PC-3 (cell line): Measurements from ENCODE around the gene ZDHHC24. TPM values are rescaled to one million over a fixed set of nuclear protein-coding genes. Genes with fewer than 3 reads are reported as not detected.

Experiments
- ATAC-seq: fragments of 200-7000 bp; cut with Tn5 transposase; 2 replicates; pipeline ENCODE4 v1.9.1; 2020; ENCODE audit warnings: mild to moderate bottlenecking, moderate library complexity
- BruUV-seq: library from RNA; stranded (reverse); fragments of 400-500 nt; replicated peaks from 2 replicates; lab custom pipeline; 2021; lab: Mats Ljungman, UMichigan
- CTCF ChIA-PET: fragments of 300-600 bp; sonication (Branson Sonifier 250); formaldehyde crosslinking; loops from one replicate; lab custom pipeline; 2022; ENCODE audit warnings: antibody characterized with exemption; lab: Charles Lee
- POLR2A ChIA-PET: fragments of 300-600 bp; sonication (Branson Sonifier 250); formaldehyde crosslinking; loops from one replicate; lab custom pipeline; 2022; ENCODE audit warnings: antibody characterized with exemption; ENCODE audit not compliant: unreplicated experiment; lab: Charles Lee
- DNase-seq: peaks from one replicate; pipeline ENCODE4 v3.0.0-alpha.2; 2015
- H2AFZ ChIP-seq: fragments of 300-600 bp; sonication (generic); 2 replicates; pipeline ENCODE4 v1.6.0; 2016; ENCODE audit warnings: antibody characterized with exemption, low read length
- H3F3A ChIP-seq: fragments of 300-600 bp; sonication (generic); one replicate; pipeline ENCODE4 v1.6.0; 2017; ENCODE audit warnings: antibody characterized with exemption, low read length, control low read depth, mild to moderate bottlenecking; ENCODE audit not compliant: unreplicated experiment
- H3K27ac ChIP-seq: fragments of 300-600 bp; sonication (generic); 2 replicates; pipeline ENCODE4 v1.5.1; 2016; ENCODE audit warnings: mild to moderate bottlenecking, low read length
- H3K27me3 ChIP-seq: fragments of 300-600 bp; sonication (generic); 2 replicates; pipeline ENCODE4 v1.6.1; 2016; ENCODE audit warnings: low read length, mixed read lengths
- H3K36me3 ChIP-seq: fragments of 300-600 bp; sonication (generic); 2 replicates; pipeline ENCODE4 v1.6.1; 2016; ENCODE audit warnings: low read depth, mixed run types, low read length, mixed read lengths
- H3K4me1 ChIP-seq: fragments of 300-600 bp; sonication (generic); 2 replicates; pipeline ENCODE4 v1.5.1; 2016; ENCODE audit warnings: low read length; ENCODE audit not compliant: insufficient read depth
- H3K4me2 ChIP-seq: fragments of 300-600 bp; sonication (generic); 2 replicates; pipeline ENCODE4 v1.6.0; 2016; ENCODE audit warnings: low read length
- H3K4me3 ChIP-seq: fragments of 300-600 bp; sonication (generic); 2 replicates; pipeline ENCODE4 v1.5.1; 2016; ENCODE audit warnings: mild to moderate bottlenecking, low read length, mixed read lengths
- H3K79me2 ChIP-seq: fragments of 300-600 bp; sonication (generic); 2 replicates; pipeline ENCODE4 v1.6.1; 2017; ENCODE audit warnings: low read length, mixed read lengths
- H3K9ac ChIP-seq: fragments of 300-600 bp; sonication (generic); 2 replicates; pipeline ENCODE4 v1.6.0; 2016; ENCODE audit warnings: mild to moderate bottlenecking, low read length
- H3K9me2 ChIP-seq: fragments of 300-600 bp; sonication (generic); replicated peaks from 2 replicates; pipeline ENCODE4 v1.6.1; 2016; ENCODE audit warnings: mixed run types, low read length, mixed read lengths
- H3K9me3 ChIP-seq: fragments of 300-600 bp; sonication (generic); 2 replicates; pipeline ENCODE4 v1.6.1; 2016; ENCODE audit warnings: low read length, mixed read lengths
- H4K20me1 ChIP-seq: fragments of 300-600 bp; sonication (generic); 2 replicates; pipeline ENCODE4 v1.6.1; 2016; ENCODE audit warnings: low read length, mixed read lengths
- EZH2 ChIP-seq: fragments of 300-600 bp; sonication (generic); IDR thresholded peaks from one replicate; pipeline ENCODE4 v1.6.1; 2017; ENCODE audit warnings: antibody characterized with exemption, mild to moderate bottlenecking, low read length; ENCODE audit not compliant: unreplicated experiment
- EZH2phosphoT487 ChIP-seq: fragments of 300-600 bp; sonication (generic); IDR thresholded peaks from 2 replicates; pipeline ENCODE4 v1.6.1; 2018; ENCODE audit warnings: mild to moderate bottlenecking, antibody characterized with exemption, low read length, borderline replicate concordance
- intact Hi-C: fragments of 100-400 bp; cut with micrococcal nuclease; formaldehyde crosslinking; loops from 2 replicates; pipeline ENCODE4 v1.9.0; 2023
- total RNA-seq: library from RNA; depleted of rRNA; stranded (reverse); fragments of >200 nt; gene quantifications from 2 replicates; pipeline ENCODE4 v1.2.3, GENCODE V29; 2014
- TF ChIP-seq, protein P1 (sequence below): fragments of 300-600 bp; sonication (generic); conservative IDR thresholded peaks from 2 replicates; pipeline ENCODE4 v1.5.1; 2017; ENCODE audit warnings: antibody characterized with exemption, low read depth, mild to moderate bottlenecking, low read length

ZDHHC24 gene
- total RNA-seq, 1 experiment from 2014 or later: 15.1 TPM

DNA sequence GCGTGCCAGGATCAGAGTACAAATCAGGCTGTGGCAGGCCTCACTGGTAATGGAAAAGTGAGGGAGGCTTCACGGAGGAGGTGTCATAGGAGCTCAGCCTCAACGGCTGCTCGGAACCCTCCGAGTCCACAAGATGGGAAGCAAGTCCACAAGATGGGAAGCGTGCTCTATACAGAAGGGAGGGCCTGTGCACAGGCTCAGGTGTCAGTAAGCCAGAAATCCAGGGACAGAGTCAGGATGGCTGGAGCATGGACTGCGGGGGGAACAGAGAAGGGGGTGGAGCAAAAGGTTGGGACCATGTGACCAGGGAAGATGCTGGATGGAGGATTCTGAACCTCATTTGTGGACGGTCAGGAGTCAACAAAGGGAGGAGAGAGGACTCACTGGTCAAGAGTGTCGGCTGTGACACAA is 69.0 kb downstream of the ZDHHC24 start:
- Histone ChIP-seq H3K27me3 (no peaks in the 10 kb centered on the region), H2AFZ (no peak overlapping the region), H3K9me3 (no peaks in the 10 kb centered on the region), H3K4me1 (peaks cover 14% of the 10 kb centered on the region), H4K20me1 (no peaks in the 10 kb centered on the region), H3K9me2 (no peaks in the 10 kb centered on the region), H3K79me2 (peaks cover 14% of the 10 kb centered on the region), H3K9ac (no peak overlapping the region), H3K4me2 (no peak overlapping the region), H3F3A (no peaks in the 10 kb centered on the region), H3K27ac (no peak overlapping the region), H3K36me3 (peaks cover 3% of the 10 kb centered on the region; the same call in 1 of the 2 replicates), H3K4me3 (no peak overlapping the region)
- DNase-seq (no peak), ATAC-seq (no peak)
- TF ChIP-seq EZH2phosphoT487: no peak
- TF ChIP-seq, protein P1, sequence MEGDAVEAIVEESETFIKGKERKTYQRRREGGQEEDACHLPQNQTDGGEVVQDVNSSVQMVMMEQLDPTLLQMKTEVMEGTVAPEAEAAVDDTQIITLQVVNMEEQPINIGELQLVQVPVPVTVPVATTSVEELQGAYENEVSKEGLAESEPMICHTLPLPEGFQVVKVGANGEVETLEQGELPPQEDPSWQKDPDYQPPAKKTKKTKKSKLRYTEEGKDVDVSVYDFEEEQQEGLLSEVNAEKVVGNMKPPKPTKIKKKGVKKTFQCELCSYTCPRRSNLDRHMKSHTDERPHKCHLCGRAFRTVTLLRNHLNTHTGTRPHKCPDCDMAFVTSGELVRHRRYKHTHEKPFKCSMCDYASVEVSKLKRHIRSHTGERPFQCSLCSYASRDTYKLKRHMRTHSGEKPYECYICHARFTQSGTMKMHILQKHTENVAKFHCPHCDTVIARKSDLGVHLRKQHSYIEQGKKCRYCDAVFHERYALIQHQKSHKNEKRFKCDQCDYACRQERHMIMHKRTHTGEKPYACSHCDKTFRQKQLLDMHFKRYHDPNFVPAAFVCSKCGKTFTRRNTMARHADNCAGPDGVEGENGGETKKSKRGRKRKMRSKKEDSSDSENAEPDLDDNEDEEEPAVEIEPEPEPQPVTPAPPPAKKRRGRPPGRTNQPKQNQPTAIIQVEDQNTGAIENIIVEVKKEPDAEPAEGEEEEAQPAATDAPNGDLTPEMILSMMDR: no peak
- no peak for TF ChIP-seq EZH2
- BruUV-seq: no TSS peak
- CTCF ChIA-PET: no interaction called here
- POLR2A ChIA-PET: no interaction called here
- intact Hi-C loops: no loop called here

DNA sequence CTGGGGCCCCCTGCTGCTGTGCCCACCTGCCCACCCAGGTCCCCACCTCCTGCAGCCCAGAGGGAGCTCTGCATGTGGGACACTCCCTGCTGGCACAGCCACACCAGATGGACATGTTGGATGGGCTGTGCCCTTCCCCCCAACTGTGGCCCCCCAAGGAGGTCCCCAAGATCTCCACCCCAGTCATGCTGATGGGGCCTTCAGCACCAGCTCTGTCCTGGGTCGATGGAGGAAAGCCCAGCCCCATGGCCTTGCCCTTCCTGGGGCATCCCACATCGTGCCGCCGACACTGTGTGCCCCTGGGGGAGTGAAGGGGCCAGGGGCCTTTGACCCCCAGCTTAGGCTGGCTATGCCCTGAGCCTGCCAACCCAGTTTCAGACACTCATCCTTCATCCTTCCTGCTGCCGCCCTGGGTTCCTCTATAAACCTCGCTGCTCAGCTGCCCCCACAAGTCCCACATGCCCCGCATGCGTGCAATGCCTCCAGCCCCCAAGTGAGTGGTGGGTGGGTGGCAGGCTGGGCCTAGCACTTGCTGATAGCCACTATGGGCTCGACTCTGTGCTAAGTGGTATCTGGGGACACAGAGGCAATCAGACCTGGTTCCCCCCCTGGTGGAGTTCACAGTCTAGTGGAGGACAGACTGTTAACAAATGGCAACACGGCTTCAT is 69.5 kb downstream of the ZDHHC24 start:
- Histone ChIP-seq H4K20me1 (no peaks in the 10 kb centered on the region), H3K4me1 (peaks cover 13% of the 10 kb centered on the region), H3K79me2 (peaks cover 14% of the 10 kb centered on the region), H2AFZ (no peak overlapping the region), H3K27me3 (no peaks in the 10 kb centered on the region), H3K4me3 (no peak overlapping the region), H3K27ac (no peak overlapping the region), H3K9ac (no peak overlapping the region), H3K9me2 (no peaks in the 10 kb centered on the region), H3K4me2 (no peak overlapping the region), H3K9me3 (no peaks in the 10 kb centered on the region), H3K36me3 (peaks cover 3% of the 10 kb centered on the region; the same call in 1 of the 2 replicates), H3F3A (no peaks in the 10 kb centered on the region)
- BruUV-seq: no TSS peak
- TF ChIP-seq, protein P1: no peak
- TF ChIP-seq EZH2: no peak
- no peak for TF ChIP-seq EZH2phosphoT487
- ATAC-seq (no peak), DNase-seq (no peak)
- POLR2A ChIA-PET: no interaction called here
- CTCF ChIA-PET: no interaction called here
- intact Hi-C loops: no loop called here

DNA sequence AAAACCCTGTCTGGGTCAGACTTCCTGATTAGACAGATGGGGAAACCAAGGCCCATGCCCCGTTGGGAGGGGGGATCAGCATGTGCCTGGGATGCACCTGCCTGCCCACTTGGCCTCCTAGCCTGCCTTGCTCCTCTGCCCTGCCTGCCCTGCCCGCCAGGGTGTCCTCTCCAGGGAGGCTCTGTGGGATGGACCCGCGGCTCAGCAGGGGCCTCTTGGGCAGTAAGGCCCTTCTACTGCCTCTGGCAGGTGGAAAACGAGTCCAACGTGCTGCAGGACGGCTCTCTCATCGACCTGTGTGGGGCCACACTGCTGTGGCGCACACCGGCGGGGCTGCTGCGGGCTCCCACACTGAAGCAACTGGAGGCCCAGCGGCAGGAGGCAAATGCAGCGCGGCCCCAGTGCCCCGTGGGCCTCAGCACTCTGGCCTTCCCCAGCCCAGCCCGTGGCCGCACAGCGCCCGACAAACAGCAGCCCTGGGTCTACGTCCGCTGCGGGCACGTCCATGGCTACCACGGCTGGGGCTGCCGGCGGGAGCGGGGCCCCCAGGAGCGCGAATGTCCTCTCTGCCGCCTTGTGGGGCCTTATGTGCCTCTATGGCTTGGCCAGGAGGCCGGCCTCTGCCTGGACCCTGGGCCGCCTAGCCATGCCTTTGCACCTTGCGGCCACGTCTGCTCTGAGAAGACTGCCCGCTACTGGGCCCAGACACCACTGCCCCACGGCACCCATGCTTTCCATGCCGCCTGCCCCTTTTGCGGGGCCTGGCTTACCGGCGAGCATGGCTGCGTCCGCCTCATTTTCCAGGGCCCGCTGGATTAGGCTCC is 70.3 kb downstream of the ZDHHC24 start:
- Histone ChIP-seq H4K20me1 (no peaks in the 10 kb centered on the region), H3K9me3 (no peaks in the 10 kb centered on the region), H3K9ac (no peak overlapping the region), H3K4me2 (no peak overlapping the region), H3K79me2 (peaks cover 14% of the 10 kb centered on the region), H3K4me3 (no peak overlapping the region), H3K4me1 (peaks cover 7% of the 10 kb centered on the region), H3K27ac (no peak overlapping the region), H3K9me2 (no peaks in the 10 kb centered on the region), H2AFZ (no peak overlapping the region), H3F3A (no peaks in the 10 kb centered on the region), H3K36me3 (peaks cover 3% of the 10 kb centered on the region; the same call in 1 of the 2 replicates), H3K27me3 (no peaks in the 10 kb centered on the region)
- TF ChIP-seq EZH2phosphoT487 (no peak), EZH2 (no peak)
- TF ChIP-seq, protein P1: no peak
- ATAC-seq (no peak), DNase-seq (no peak)
- POLR2A ChIA-PET: no interaction called here
- CTCF ChIA-PET: no interaction called here
- intact Hi-C loops: no loop called here
- BruUV-seq: no TSS peak
